Skin epidermis (tissue), 12 donors: ENCODE data around the gene CCDC47.
"Not testable (repeated sequence)": the region's sequence is repeated elsewhere in the genome, so short reads cannot be mapped to it uniquely, and the experiment has no call there.

ENCODE experiments used
- H3K27ac ChIP-seq, 21 experiments: fragments of 200-600 bp; sonication (generic) in 11 of 21; one replicate each; pipeline ENCODE4 v1.5.0; 2020; ENCODE audit warnings: mild to moderate bottlenecking in 3 of 21, inconsistent platforms in 2 of 21, moderate library complexity in 2 of 21
- H3K4me3 ChIP-seq, 7 experiments: fragments of 200-600 bp; sonication (generic) in 2 of 7; one replicate each; pipeline ENCODE4 v1.5.0; 2020; ENCODE audit warnings: inconsistent platforms in 2 of 7, mild to moderate bottlenecking in 2 of 7, moderate library complexity in 1 of 7

The CCDC47 gene

GRCh38 chr17:63741408-63742173, 31.8 kb downstream of the CCDC47 start, which contains the start of gene STRADA:
Gene STRADA (minus strand): TSS chr17:63741799. CDS start chr17:63728369, 13,430 bp downstream.
- H3K4me3 ChIP-seq: peak within 1 kb of the TSS; percentile 69 to 90 (median 80)

GRCh38 chr17:63741143-63741407, 32.3 kb downstream of the CCDC47 start:
- H3K4me3 ChIP-seq: peak overlapping the region; percentile 69 to 90 (median 80)
- H3K27ac ChIP-seq: peak overlapping the region; percentile 74 to 99 (median 96)

More at GRCh38 chr17:63741408-63742173, 31.8 kb downstream of the CCDC47 start, which contains the start of gene STRADA:
- H3K27ac ChIP-seq: peak within 1 kb of the TSS; percentile 74 to 99 (median 96)

GRCh38 chr17:63740464-63741142, 32.8 kb downstream of the CCDC47 start:
- H3K27ac ChIP-seq: peak overlapping the region; percentile 74 to 99 (median 96)
- H3K4me3 ChIP-seq: peak overlapping the region; percentile 69 to 90 (median 80)

- H3K27ac ChIP-seq: no peak overlapping the region
- no peak overlapping the region for H3K4me3 ChIP-seq
These were observed 37.7 kb downstream of the CCDC47 start for GRCh38 chr17:63735691-63736090.

- Histone ChIP-seq H3K4me3 (no peak overlapping the region), H3K27ac (no peak overlapping the region)
These were observed 51.0 kb downstream of the CCDC47 start for GRCh38 chr17:63722403-63722802.

- not testable (repeated sequence) for H3K27ac ChIP-seq, H3K4me3 ChIP-seq
These were observed 53.2 kb downstream of the CCDC47 start for GRCh38 chr17:63720194-63720593.

GRCh38 chr17:63718988-63719387, 54.4 kb downstream of the CCDC47 start:
- H3K27ac ChIP-seq: peak overlapping the region in 1 of 21 experiments; percentile 46

GRCh38 chr17:63716426-63716825, 57.0 kb downstream of the CCDC47 start:
- Histone ChIP-seq H3K27ac (peak overlapping the region in 1 of 21 experiments; percentile 25), H3K4me3 (no peak overlapping the region)

More at GRCh38 chr17:63718988-63719387, 54.4 kb downstream of the CCDC47 start:
- no peak overlapping the region for H3K4me3 ChIP-seq

GRCh38 chr17:63714550-63715277, 58.7 kb downstream of the CCDC47 start:
- H3K27ac ChIP-seq: no peak overlapping the region
- no peak overlapping the region for H3K4me3 ChIP-seq

GRCh38 chr17:63709110-63709509, 64.3 kb downstream of the CCDC47 start:
- H3K27ac ChIP-seq: no peak overlapping the region
- H3K4me3 ChIP-seq: no peak overlapping the region

- Histone ChIP-seq H3K27ac (peak overlapping the region in 8 of 21 experiments; percentile 0 to 80 (median 22)), H3K4me3 (no peak overlapping the region)
These were observed 66.2 kb downstream of the CCDC47 start for GRCh38 chr17:63707151-63707550.

GRCh38 chr17:63706336-63707082, 66.9 kb downstream of the CCDC47 start:
- Histone ChIP-seq H3K4me3 (no peak overlapping the region), H3K27ac (peak overlapping the region in 9 of 21 experiments; percentile 1 to 80 (median 45))

- peak overlapping the region in 6 of 21 experiments; percentile 28 to 80 (median 54) for H3K27ac ChIP-seq
- no peak overlapping the region for H3K4me3 ChIP-seq
These were observed 67.7 kb downstream of the CCDC47 start for GRCh38 chr17:63705657-63706056.

GRCh38 chr17:63704836-63705235, 68.6 kb downstream of the CCDC47 start:
- Histone ChIP-seq H3K27ac (peak overlapping the region in 1 of 21 experiments; percentile 70), H3K4me3 (no peak overlapping the region)

GRCh38 chr17:63704259-63704576, 69.2 kb downstream of the CCDC47 start:
- Histone ChIP-seq H3K4me3 (no peak overlapping the region), H3K27ac (peak overlapping the region in 2 of 21 experiments; percentile 5 to 96)

GRCh38 chr17:63703556-63704258, 69.7 kb downstream of the CCDC47 start:
- Histone ChIP-seq H3K27ac (peak overlapping the region in 3 of 21 experiments; percentile 95 to 99 (median 96)), H3K4me3 (no peak overlapping the region)

GRCh38 chr17:63703029-63703428, 70.4 kb downstream of the CCDC47 start:
- peak overlapping the region in 11 of 21 experiments; percentile 62 to 99 (median 92) for H3K27ac ChIP-seq
- peak overlapping the region in 1 of 7 experiments; percentile 66 for H3K4me3 ChIP-seq

- Histone ChIP-seq H3K27ac (peak overlapping the region in 12 of 21 experiments; percentile 46 to 99 (median 92)), H3K4me3 (peak overlapping the region in 1 of 7 experiments; percentile 66)
These were observed 70.7 kb downstream of the CCDC47 start for GRCh38 chr17:63702721-63703015.
